ENCODE results near the gene SF1. TPM values are rescaled to one million over a fixed set of nuclear protein-coding genes. Genes with fewer than 3 reads are reported as not detected.

SF1 gene
- total and polyA plus RNA-seq, 4 donors: 76.2 to 213 (median 147) TPM

GRCh38 chr11:64762674-64763525 is 15.4 kb downstream of the SF1 start:
- no peak for TF ChIP-seq CTCF (IDR thresholded peaks at IDR 0.05; ENCODE audit: control extremely low read depth, extremely low read depth)
- H3K36me3 ChIP-seq (ENCODE audit: control insufficient read depth in 4 of 4, insufficient read depth in 4 of 4, low read length in 4 of 4): peaks cover 32 to 55% (median 35%) of the 10 kb centered on the region in 4 donors
- no peaks in the 10 kb centered on the region for H3K9me3 ChIP-seq (ENCODE audit: control insufficient read depth in 4 of 4, insufficient read depth in 3 of 4, low read length in 3 of 4)
- peak overlapping the region; percentile 28 to 57 for H3K27ac ChIP-seq (ENCODE audit: low read depth in 1 of 2, low read length in 1 of 2)
- H3K4me3 ChIP-seq: no peak overlapping the region
- DNase-seq (no peak), ATAC-seq (ENCODE audit: insufficient read depth, low FRiP score) (no peak)
- no peaks in the 10 kb centered on the region for H3K27me3 ChIP-seq (ENCODE audit: control insufficient read depth in 3 of 3, insufficient read depth in 3 of 3, low read length in 2 of 3)
- H3K4me1 ChIP-seq (ENCODE audit: control insufficient read depth in 5 of 5, insufficient read depth in 5 of 5, low read length in 5 of 5): peaks cover 0 to 17% (median 8%) of the 10 kb centered on the region in 5 donors
- no peak overlapping the region for H3K9ac ChIP-seq (ENCODE audit: insufficient read depth in 1 of 2, low read length in 2 of 2)
- 63 to 64% methylated on average over 13 of the region's 13 CpGs for WGBS, 2 donors

- H3K27ac ChIP-seq (ENCODE audit: low read depth in 1 of 2, low read length in 1 of 2): peak overlapping the region in 1 of 2 donors; percentile 23
- H3K27me3 ChIP-seq (ENCODE audit: control insufficient read depth in 3 of 3, insufficient read depth in 3 of 3, low read length in 2 of 3): no peaks in the 10 kb centered on the region
- H3K36me3 ChIP-seq (ENCODE audit: control insufficient read depth in 4 of 4, insufficient read depth in 4 of 4, low read length in 4 of 4): peaks cover 26 to 48% (median 29%) of the 10 kb centered on the region in 4 donors
- H3K4me3 ChIP-seq: no peak overlapping the region
- peaks cover 0 to 17% (median 8%) of the 10 kb centered on the region in 5 donors for H3K4me1 ChIP-seq (ENCODE audit: control insufficient read depth in 5 of 5, insufficient read depth in 5 of 5, low read length in 5 of 5)
- ATAC-seq (ENCODE audit: insufficient read depth, low FRiP score): no peak
- peak in 1 of 3 donors; percentile 14 for DNase-seq
- no peaks in the 10 kb centered on the region for H3K9me3 ChIP-seq (ENCODE audit: control insufficient read depth in 4 of 4, insufficient read depth in 3 of 4, low read length in 3 of 4)
- WGBS, 2 donors: 73 to 78% methylated on average over 5 of the region's 5 CpGs
- H3K9ac ChIP-seq (ENCODE audit: insufficient read depth in 1 of 2, low read length in 2 of 2): no peak overlapping the region
- TF ChIP-seq CTCF (IDR thresholded peaks at IDR 0.05; ENCODE audit: control extremely low read depth, extremely low read depth): no peak
These were observed 16.1 kb downstream of the SF1 start for GRCh38 chr11:64762277-64762673.

GRCh38 chr11:64760759-64761420 is 17.5 kb downstream of the SF1 start:
- ATAC-seq (ENCODE audit: insufficient read depth, low FRiP score): no peak
- no peak for DNase-seq

More at GRCh38 chr11:64760759-64761420, 17.5 kb downstream of the SF1 start:
- WGBS, 2 donors: 65 to 78% methylated on average over 7 of the region's 7 CpGs
- Histone ChIP-seq H3K27ac (ENCODE audit: low read depth in 1 of 2, low read length in 1 of 2) (peak overlapping the region in 1 of 2 donors; percentile 16), H3K27me3 (ENCODE audit: control insufficient read depth in 3 of 3, insufficient read depth in 3 of 3, low read length in 2 of 3) (no peaks in the 10 kb centered on the region), H3K9me3 (ENCODE audit: control insufficient read depth in 4 of 4, insufficient read depth in 3 of 4, low read length in 3 of 4) (no peaks in the 10 kb centered on the region), H3K9ac (ENCODE audit: insufficient read depth in 1 of 2, low read length in 2 of 2) (no peak overlapping the region), H3K4me3 (no peak overlapping the region), H3K4me1 (ENCODE audit: control insufficient read depth in 5 of 5, insufficient read depth in 5 of 5, low read length in 5 of 5) (peaks cover 0 to 17% (median 8%) of the 10 kb centered on the region in 5 donors), H3K36me3 (ENCODE audit: control insufficient read depth in 4 of 4, insufficient read depth in 4 of 4, low read length in 4 of 4) (peaks cover 18 to 34% (median 20%) of the 10 kb centered on the region in 4 donors)
- TF ChIP-seq CTCF (IDR thresholded peaks at IDR 0.05; ENCODE audit: control extremely low read depth, extremely low read depth): no peak
